ENCODE measurements around the gene LDLRAD3. TPM values are rescaled to one million over a fixed set of nuclear protein-coding genes. Genes with fewer than 3 reads are reported as not detected.
A peak's percentile ranks its signal among the peaks of the same experiment; 100 is the strongest.

Gene LDLRAD3
- polyA plus RNA-seq, 3 donors = 7.3 to 14.1 (median 10.4) TPM

- intact Hi-C loops (cut with micrococcal nuclease) = no loop called here
- Histone ChIP-seq H3K4me3 (replicated peaks in 1 of 3; ENCODE audit: low read depth in 2 of 3, low read length in 3 of 3) (no peak overlapping the region), H3K36me3 (replicated peaks in 1 of 2; ENCODE audit: control insufficient read depth in 1 of 2, insufficient read depth in 2 of 2, low read length in 2 of 2) (no peaks in the 10 kb centered on the region), H3K9me3 (replicated peaks in 1 of 2; ENCODE audit: control insufficient read depth in 1 of 2, insufficient read depth in 1 of 2, low read length in 2 of 2) (no peaks in the 10 kb centered on the region), H3K27me3 (ENCODE audit: control insufficient read depth in 2 of 2, insufficient read depth in 2 of 2, low read length in 2 of 2) (no peaks in the 10 kb centered on the region), H4K20me1 (ENCODE audit: insufficient read depth, low read length) (no peaks in the 10 kb centered on the region), H3K27ac (ENCODE audit: low read depth in 1 of 2, low read length in 2 of 2) (no peak overlapping the region), H3K4me1 (ENCODE audit: control insufficient read depth in 1 of 2, insufficient read depth in 2 of 2, low read length in 2 of 2) (no peaks in the 10 kb centered on the region), H3K9ac (ENCODE audit: insufficient read depth, low read length, poor library complexity, severe bottlenecking) (no peak overlapping the region), H3K79me2 (ENCODE audit: insufficient read depth, low read length) (no peaks in the 10 kb centered on the region), H3K4me2 (replicated peaks; ENCODE audit: extremely low read depth, low read length, poor library complexity, severe bottlenecking) (no peak overlapping the region), H2AFZ (ENCODE audit: insufficient read depth, low read depth, low read length, poor library complexity, severe bottlenecking) (no peak overlapping the region)
- Mint-ChIP-seq H3K9me3 (peaks cover 0 to 3% (median 0%) of the 10 kb centered on the region in 7 donors), H3K27me3 (ENCODE audit: low read depth in 3 of 3) (peaks cover 0 to 1% (median 0%) of the 10 kb centered on the region in 3 donors), H3K4me1 (no peaks in the 10 kb centered on the region), H3K27ac (peak overlapping the region in 1 of 7 donors; percentile 57), H3K36me3 (no peaks in the 10 kb centered on the region), H3K4me3 (no peak overlapping the region)
- TF ChIP-seq CTCF (IDR thresholded peaks at IDR 0.05) = no peak
- DNase-seq = no peak
- 74% methylated on average over 7 of the region's 7 CpGs for WGBS (ENCODE audit: insufficient coverage)
Observed at GRCh38 chr11:36212564-36213392, 268.9 kb downstream of the LDLRAD3 start.

- Histone ChIP-seq H3K9me3 (replicated peaks in 1 of 2; ENCODE audit: control insufficient read depth in 1 of 2, insufficient read depth in 1 of 2, low read length in 2 of 2) (no peaks in the 10 kb centered on the region), H3K9ac (ENCODE audit: insufficient read depth, low read length, poor library complexity, severe bottlenecking) (no peak overlapping the region), H3K4me1 (ENCODE audit: control insufficient read depth in 1 of 2, insufficient read depth in 2 of 2, low read length in 2 of 2) (no peaks in the 10 kb centered on the region), H2AFZ (ENCODE audit: insufficient read depth, low read depth, low read length, poor library complexity, severe bottlenecking) (no peak overlapping the region), H3K79me2 (ENCODE audit: insufficient read depth, low read length) (no peaks in the 10 kb centered on the region), H3K36me3 (replicated peaks in 1 of 2; ENCODE audit: control insufficient read depth in 1 of 2, insufficient read depth in 2 of 2, low read length in 2 of 2) (no peaks in the 10 kb centered on the region), H3K27ac (ENCODE audit: low read depth in 1 of 2, low read length in 2 of 2) (no peak overlapping the region), H3K4me3 (replicated peaks in 1 of 3; ENCODE audit: low read depth in 2 of 3, low read length in 3 of 3) (no peak overlapping the region), H3K27me3 (ENCODE audit: control insufficient read depth in 2 of 2, insufficient read depth in 2 of 2, low read length in 2 of 2) (no peaks in the 10 kb centered on the region), H4K20me1 (ENCODE audit: insufficient read depth, low read length) (no peaks in the 10 kb centered on the region), H3K4me2 (replicated peaks; ENCODE audit: extremely low read depth, low read length, poor library complexity, severe bottlenecking) (no peak overlapping the region)
- Mint-ChIP-seq H3K36me3 (peaks cover 0 to 3% of the 10 kb centered on the region in 2 donors), H3K27me3 (ENCODE audit: low read depth in 3 of 3) (peaks cover 0 to 1% (median 0%) of the 10 kb centered on the region in 3 donors), H3K4me1 (no peaks in the 10 kb centered on the region), H3K27ac (peak overlapping the region in 1 of 7 donors; percentile 57), H3K4me3 (no peak overlapping the region), H3K9me3 (peaks cover 0 to 7% (median 0%) of the 10 kb centered on the region in 7 donors)
- DNase-seq = no peak
- no peak for TF ChIP-seq CTCF (IDR thresholded peaks at IDR 0.05)
- intact Hi-C loops (cut with micrococcal nuclease) = no loop called here
- WGBS (ENCODE audit: insufficient coverage) = 100% methylated on average over 7 of the region's 7 CpGs
Observed at GRCh38 chr11:36213393-36213840, 269.6 kb downstream of the LDLRAD3 start.
